ENCODE results near the gene COMMD8.

DNA sequence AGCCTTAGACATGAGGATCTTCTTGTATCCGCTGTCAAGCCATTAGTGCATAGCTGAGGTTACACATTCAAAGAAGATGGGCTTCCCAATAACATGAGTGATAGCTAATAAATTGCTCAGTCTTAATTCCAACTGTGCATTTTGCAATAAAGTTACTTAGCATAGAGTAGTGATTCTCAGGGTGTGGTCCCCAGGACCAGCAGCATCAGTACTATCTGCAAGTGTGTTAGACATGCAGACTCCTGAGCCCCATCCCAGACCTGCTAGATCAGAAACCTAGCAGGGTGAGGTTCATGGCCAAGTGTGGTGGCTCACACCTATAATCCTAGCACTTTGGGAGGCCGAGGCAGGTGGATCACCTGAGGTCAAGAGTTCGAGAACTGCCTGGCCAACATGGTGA, 41.6 kb upstream of the COMMD8 start:
- TF ChIP-seq, protein P1, sequence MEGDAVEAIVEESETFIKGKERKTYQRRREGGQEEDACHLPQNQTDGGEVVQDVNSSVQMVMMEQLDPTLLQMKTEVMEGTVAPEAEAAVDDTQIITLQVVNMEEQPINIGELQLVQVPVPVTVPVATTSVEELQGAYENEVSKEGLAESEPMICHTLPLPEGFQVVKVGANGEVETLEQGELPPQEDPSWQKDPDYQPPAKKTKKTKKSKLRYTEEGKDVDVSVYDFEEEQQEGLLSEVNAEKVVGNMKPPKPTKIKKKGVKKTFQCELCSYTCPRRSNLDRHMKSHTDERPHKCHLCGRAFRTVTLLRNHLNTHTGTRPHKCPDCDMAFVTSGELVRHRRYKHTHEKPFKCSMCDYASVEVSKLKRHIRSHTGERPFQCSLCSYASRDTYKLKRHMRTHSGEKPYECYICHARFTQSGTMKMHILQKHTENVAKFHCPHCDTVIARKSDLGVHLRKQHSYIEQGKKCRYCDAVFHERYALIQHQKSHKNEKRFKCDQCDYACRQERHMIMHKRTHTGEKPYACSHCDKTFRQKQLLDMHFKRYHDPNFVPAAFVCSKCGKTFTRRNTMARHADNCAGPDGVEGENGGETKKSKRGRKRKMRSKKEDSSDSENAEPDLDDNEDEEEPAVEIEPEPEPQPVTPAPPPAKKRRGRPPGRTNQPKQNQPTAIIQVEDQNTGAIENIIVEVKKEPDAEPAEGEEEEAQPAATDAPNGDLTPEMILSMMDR (IDR thresholded peaks at IDR 0.05) = no peak
- TF ChIP-seq POLR2A (IDR thresholded peaks at IDR 0.05) = no peak
